GM18868 (cell line): ENCODE measurements around the gene RTEL1.
A peak's percentile ranks its signal among the peaks of the same experiment; 100 is the strongest.

Experiments
- ATAC-seq: cut with Tn5 transposase; IDR thresholded peaks from one replicate; pipeline ENCODE4 v1.9.1; 2021; ENCODE audit warnings: mild to moderate bottlenecking, moderate library complexity; ENCODE audit not compliant: unreplicated experiment

RTEL1 gene

GRCh38 chr20:63738687-63739129 is 80.6 kb downstream of the RTEL1 start:
- ATAC-seq: no peak

GRCh38 chr20:63739130-63740069 is 81.3 kb downstream of the RTEL1 start, which contains the start of gene SLC2A4RG:
Gene SLC2A4RG (plus strand): TSS chr20:63739776. CDS start chr20:63739913, 137 bp downstream.
- peak; percentile 45 for ATAC-seq

- ATAC-seq: no peak
These were observed 82.0 kb downstream of the RTEL1 start for GRCh38 chr20:63740070-63740626.

- no peak for ATAC-seq
These were observed 82.7 kb downstream of the RTEL1 start for GRCh38 chr20:63740627-63741353.

DNA sequence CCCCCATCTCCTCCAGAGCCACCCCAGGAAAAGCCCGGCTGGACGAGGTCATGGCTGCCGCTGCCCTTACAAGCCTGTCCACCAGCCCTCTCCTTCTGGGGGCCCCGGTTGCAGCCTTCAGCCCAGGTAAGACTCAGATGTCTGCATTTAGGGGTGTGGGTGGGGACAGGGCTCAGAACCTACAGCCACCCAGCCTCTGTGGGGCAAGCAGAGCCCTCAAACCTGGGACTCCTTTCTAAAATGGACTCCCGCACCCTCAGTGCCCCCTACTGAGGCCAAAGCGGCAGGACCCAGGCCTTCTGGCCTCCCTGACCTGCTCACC is 83.2 kb downstream of the RTEL1 start:
- no peak for ATAC-seq

DNA sequence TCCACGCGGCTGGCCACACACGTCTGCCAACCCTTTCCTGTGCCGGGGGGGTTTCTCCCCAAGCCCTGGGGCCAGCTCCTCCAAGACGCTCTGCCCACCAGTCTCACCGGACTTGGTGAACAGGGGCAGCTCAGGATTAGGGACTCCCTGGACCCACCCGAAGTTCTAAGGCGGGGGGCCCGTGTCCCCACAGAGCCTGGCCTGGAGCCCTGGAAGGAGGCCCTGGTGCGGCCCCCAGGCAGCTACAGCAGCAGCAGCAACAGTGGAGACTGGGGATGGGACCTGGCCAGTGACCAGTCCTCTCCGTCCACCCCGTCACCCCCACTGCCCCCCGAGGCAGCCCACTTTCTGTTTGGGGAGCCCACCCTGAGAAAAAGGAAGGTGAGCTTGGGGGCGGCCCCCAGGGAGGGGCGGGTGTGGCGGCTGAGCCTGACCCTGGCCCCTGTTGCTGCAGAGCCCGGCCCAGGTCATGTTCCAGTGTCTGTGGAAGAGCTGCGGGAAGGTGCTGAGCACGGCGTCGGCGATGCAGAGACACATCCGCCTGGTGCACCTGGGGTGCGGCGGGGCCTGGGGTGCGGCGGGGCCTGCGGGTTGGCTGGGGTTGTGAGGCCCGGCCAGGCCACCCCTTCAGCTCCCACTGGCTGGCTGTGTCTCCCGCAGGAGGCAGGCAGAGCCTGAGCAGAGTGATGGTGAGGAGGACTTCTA is 83.7 kb downstream of the RTEL1 start:
- no peak for ATAC-seq

DNA sequence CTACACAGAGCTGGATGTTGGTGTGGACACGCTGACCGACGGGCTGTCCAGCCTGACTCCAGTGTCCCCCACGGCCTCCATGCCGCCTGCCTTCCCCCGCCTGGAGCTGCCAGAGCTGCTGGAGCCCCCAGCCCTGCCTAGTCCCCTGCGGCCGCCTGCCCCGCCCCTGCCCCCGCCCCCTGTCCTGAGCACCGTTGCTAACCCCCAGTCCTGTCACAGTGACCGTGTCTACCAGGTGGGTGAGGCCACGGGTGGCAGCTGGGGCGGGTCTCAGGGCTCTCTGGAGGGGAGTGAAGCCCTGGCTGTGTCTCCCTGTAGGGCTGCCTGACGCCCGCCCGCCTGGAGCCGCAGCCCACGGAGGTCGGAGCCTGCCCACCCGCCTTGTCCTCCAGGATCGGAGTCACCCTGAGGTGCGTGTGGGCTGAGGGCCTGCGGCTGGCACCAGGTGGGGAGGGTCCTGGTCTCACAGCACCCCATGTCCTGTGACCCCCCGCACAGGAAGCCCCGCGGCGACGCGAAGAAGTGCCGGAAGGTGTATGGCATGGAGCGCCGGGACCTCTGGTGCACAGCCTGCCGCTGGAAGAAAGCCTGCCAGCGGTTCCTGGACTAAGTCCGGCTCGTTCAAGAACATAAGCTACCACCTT is 84.4 kb downstream of the RTEL1 start:
- ATAC-seq: no peak

- no peak for ATAC-seq
These were observed 85.3 kb downstream of the RTEL1 start for GRCh38 chr20:63743210-63743970.

GRCh38 chr20:63744158-63744557 is 86.0 kb downstream of the RTEL1 start:
- ATAC-seq: no peak

GRCh38 chr20:63744574-63745423 is 86.7 kb downstream of the RTEL1 start:
- ATAC-seq: no peak

GRCh38 chr20:63745424-63745805 is 87.3 kb downstream of the RTEL1 start:
- ATAC-seq: no peak
